Stomach (tissue), 9 donors: ENCODE measurements around the gene PIP4K2A. TPM values are rescaled to one million over a fixed set of nuclear protein-coding genes. Genes with fewer than 3 reads are reported as not detected.
"Not testable (repeated sequence)": the region's sequence is repeated elsewhere in the genome, so short reads cannot be mapped to it uniquely, and the experiment has no call there.

Experiments
- DNase-seq, 2 donors: peaks; one replicate each; pipeline versions ENCODE4 v3.0.0 to v3.0.0-alpha.2; 2013 to 2019
- H3K27ac ChIP-seq, 5 donors: fragments of 200-600 bp in 4 of 5; sonication (generic) in 4 of 5; one replicate each; pipeline ENCODE4 v1.5.1; 2013 to 2019; ENCODE audit warnings: mild to moderate bottlenecking in 1 of 5, moderate library complexity in 1 of 5
- H3K27me3 ChIP-seq, 3 donors: fragments of 200-600 bp; sonication (generic); one replicate each; pipeline ENCODE4 v1.5.1; 2017 to 2019; ENCODE audit warnings: mixed run types in 1 of 3
- H3K36me3 ChIP-seq, 4 donors: fragments of 200-600 bp; sonication (generic); 1 replicate in 3 of 4; 2 replicates in 1 of 4; pipeline ENCODE4 v1.5.1; 2016 to 2019
- H3K4me1 ChIP-seq, 4 donors: fragments of 200-600 bp; sonication (generic); one replicate each; pipeline ENCODE4 v1.5.1; 2016 to 2019
- H3K4me3 ChIP-seq, 4 donors: fragments of 200-600 bp; sonication (generic) in 3 of 4; one replicate each; pipeline ENCODE4 v1.5.1; 2016 to 2019; ENCODE audit warnings: mild to moderate bottlenecking in 1 of 4
- H3K9me3 ChIP-seq, 4 donors: fragments of 200-600 bp; sonication (generic); one replicate each; pipeline ENCODE4 v1.5.1; 2016 to 2019
- EP300 ChIP-seq: sonication (generic); formaldehyde crosslinking; IDR thresholded peaks from one replicate; pipeline ENCODE4 v1.6.1; 2017; ENCODE audit warnings: antibody characterized with exemption
- POLR2A ChIP-seq, 4 donors: fragments of 450-650 bp; IDR thresholded peaks; one replicate each; pipeline ENCODE4 v1.6.1; 2016; ENCODE audit warnings: antibody characterized with exemption in 4 of 4, control low read depth in 2 of 4, mild to moderate bottlenecking in 1 of 4, moderate library complexity in 1 of 4
- POLR2AphosphoS5 ChIP-seq, 3 donors: sonication (generic); formaldehyde crosslinking; IDR thresholded peaks; one replicate each; pipeline ENCODE4 v1.6.1; 2016; ENCODE audit warnings: antibody characterized with exemption in 3 of 3
- WGBS, 5 donors: extraction: QIAGEN DNeasy Blood & Tissue Kit in 3 of 5; methylation state at CpG; one replicate each; pipeline versions ENCODE4 v1.1.5 to v1.1.7; 2013 to 2018; 5-methylcytosine and 5-hydroxymethylcytosine counted together
- intact Hi-C: fragments of 100-400 bp; cut with DNase I; formaldehyde crosslinking; loops from one replicate; pipeline ENCODE4 v1.15.1; 2023; ENCODE audit warnings: low total_unique reads
- polyA plus RNA-seq, 3 donors: library from polyadenylated mRNA; stranded (reverse); fragments of 200-250 nt; gene quantifications; one replicate each; pipeline ENCODE4 v1.2.3, GENCODE V29; 2013
- total RNA-seq, 5 donors: library from RNA; depleted of rRNA; stranded (reverse); fragments of >200 nt; gene quantifications; one replicate each; pipeline versions ENCODE4 v1.1.0 to v1.2.3, GENCODE V29; 2014 to 2016
- TF ChIP-seq, protein P1 (sequence below), 7 experiments: fragments of 450-650 bp in 4 of 7; fragments of 200-600 bp in 3 of 7; sonication (generic) in 3 of 7; IDR thresholded peaks; one replicate each; pipeline ENCODE4 v1.5.1; 2016 to 2019; ENCODE audit warnings: antibody characterized with exemption in 7 of 7, control low read depth in 2 of 7, mild to moderate bottlenecking in 1 of 7
- donor health status: healthy with polysubstance abuse.
- donor health status: Bipolar disorder and iron deficiency.
- donor health status: healthy.

Gene PIP4K2A
- total and polyA plus RNA-seq, 8 donors = 6.7 to 61.3 (median 13.6) TPM

- H3K9me3 ChIP-seq = no peaks in the 10 kb centered on the region
- intact Hi-C loops = no loop called here
- H3K27ac ChIP-seq = no peak overlapping the region
- 88 to 94% (median 89%) methylated on average over 4 of the region's 4 CpGs for WGBS, 5 donors
- no peak for TF ChIP-seq POLR2AphosphoS5 (IDR thresholded peaks at IDR 0.05)
- TF ChIP-seq POLR2A (IDR thresholded peaks at IDR 0.05) = no peak
- TF ChIP-seq, protein P1, sequence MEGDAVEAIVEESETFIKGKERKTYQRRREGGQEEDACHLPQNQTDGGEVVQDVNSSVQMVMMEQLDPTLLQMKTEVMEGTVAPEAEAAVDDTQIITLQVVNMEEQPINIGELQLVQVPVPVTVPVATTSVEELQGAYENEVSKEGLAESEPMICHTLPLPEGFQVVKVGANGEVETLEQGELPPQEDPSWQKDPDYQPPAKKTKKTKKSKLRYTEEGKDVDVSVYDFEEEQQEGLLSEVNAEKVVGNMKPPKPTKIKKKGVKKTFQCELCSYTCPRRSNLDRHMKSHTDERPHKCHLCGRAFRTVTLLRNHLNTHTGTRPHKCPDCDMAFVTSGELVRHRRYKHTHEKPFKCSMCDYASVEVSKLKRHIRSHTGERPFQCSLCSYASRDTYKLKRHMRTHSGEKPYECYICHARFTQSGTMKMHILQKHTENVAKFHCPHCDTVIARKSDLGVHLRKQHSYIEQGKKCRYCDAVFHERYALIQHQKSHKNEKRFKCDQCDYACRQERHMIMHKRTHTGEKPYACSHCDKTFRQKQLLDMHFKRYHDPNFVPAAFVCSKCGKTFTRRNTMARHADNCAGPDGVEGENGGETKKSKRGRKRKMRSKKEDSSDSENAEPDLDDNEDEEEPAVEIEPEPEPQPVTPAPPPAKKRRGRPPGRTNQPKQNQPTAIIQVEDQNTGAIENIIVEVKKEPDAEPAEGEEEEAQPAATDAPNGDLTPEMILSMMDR (IDR thresholded peaks at IDR 0.05) = no peak
- no peak for TF ChIP-seq EP300
- H3K36me3 ChIP-seq = no peaks in the 10 kb centered on the region
- no peak overlapping the region for H3K4me3 ChIP-seq
- no peaks in the 10 kb centered on the region for H3K27me3 ChIP-seq
- no peak for DNase-seq
- no peaks in the 10 kb centered on the region for H3K4me1 ChIP-seq
Measured at GRCh38 chr10:22754296-22754695, 39.9 kb upstream of the PIP4K2A start.

- TF ChIP-seq POLR2AphosphoS5 (IDR thresholded peaks at IDR 0.05) = no peak
- TF ChIP-seq, protein P1 (IDR thresholded peaks at IDR 0.05) = no peak
- TF ChIP-seq EP300 = no peak
- no peak for TF ChIP-seq POLR2A (IDR thresholded peaks at IDR 0.05)
- Histone ChIP-seq H3K4me3 (no peak overlapping the region), H3K36me3 (no peaks in the 10 kb centered on the region), H3K27me3 (no peaks in the 10 kb centered on the region), H3K4me1 (no peaks in the 10 kb centered on the region), H3K27ac (no peak overlapping the region), H3K9me3 (no peaks in the 10 kb centered on the region)
- DNase-seq = no peak
- intact Hi-C loops = no loop called here
- WGBS, 5 donors = 27 to 59% (median 54%) methylated on average over 3 of the region's 3 CpGs
Measured at GRCh38 chr10:22753786-22754185, 39.4 kb upstream of the PIP4K2A start.

- no peak for DNase-seq
- intact Hi-C loops = no loop called here
- Histone ChIP-seq H3K4me1 (no peaks in the 10 kb centered on the region), H3K4me3 (no peak overlapping the region), H3K36me3 (no peaks in the 10 kb centered on the region), H3K27me3 (no peaks in the 10 kb centered on the region), H3K27ac (no peak overlapping the region), H3K9me3 (no peaks in the 10 kb centered on the region)
- TF ChIP-seq POLR2AphosphoS5 (IDR thresholded peaks at IDR 0.05) (no peak), EP300 (no peak), POLR2A (IDR thresholded peaks at IDR 0.05) (no peak)
- TF ChIP-seq, protein P1 (IDR thresholded peaks at IDR 0.05) = no peak
- 70 to 80% (median 79%) methylated on average over 2 of the region's 2 CpGs for WGBS, 5 donors
Measured at GRCh38 chr10:22752272-22752889, 38.0 kb upstream of the PIP4K2A start.

DNA sequence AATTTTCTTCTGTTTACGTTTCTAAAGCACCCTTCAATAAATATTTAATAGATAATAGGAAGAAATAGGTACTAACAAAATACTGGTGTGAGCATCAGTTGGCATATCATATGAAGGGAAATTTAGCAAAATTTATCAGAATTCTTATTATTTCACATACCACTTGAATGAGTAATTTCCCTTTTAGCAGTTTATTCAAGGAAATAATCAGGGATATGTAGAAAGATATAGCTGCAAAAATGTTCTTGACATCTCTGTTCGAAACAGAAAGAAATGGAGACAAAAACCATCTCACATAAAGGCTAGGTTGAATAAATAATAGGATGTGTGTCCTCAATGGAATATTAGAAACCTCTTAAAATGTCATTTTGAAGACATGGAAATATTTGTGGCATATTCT is 35.8 kb upstream of the PIP4K2A start:
- Histone ChIP-seq H3K27me3 (no peaks in the 10 kb centered on the region), H3K9me3 (no peaks in the 10 kb centered on the region), H3K4me1 (no peaks in the 10 kb centered on the region), H3K4me3 (no peak overlapping the region), H3K27ac (no peak overlapping the region), H3K36me3 (no peaks in the 10 kb centered on the region)
- DNase-seq = no peak
- 76 to 87% (median 84%) methylated on average over 2 of the region's 2 CpGs for WGBS, 5 donors
- TF ChIP-seq EP300 (no peak), POLR2AphosphoS5 (IDR thresholded peaks at IDR 0.05) (no peak), POLR2A (IDR thresholded peaks at IDR 0.05) (no peak)
- TF ChIP-seq, protein P1 (IDR thresholded peaks at IDR 0.05) = no peak
- intact Hi-C loops = no loop called here

GRCh38 chr10:22744858-22745257 is 30.5 kb upstream of the PIP4K2A start:
- H3K27ac ChIP-seq, DNase-seq, H3K9me3 ChIP-seq, H3K27me3 ChIP-seq, H3K36me3 ChIP-seq, H3K4me1 ChIP-seq, H3K4me3 ChIP-seq, intact Hi-C loops: not testable (repeated sequence)
- WGBS, 5 donors = 72 to 95% (median 92%) methylated on average over 2 of the region's 2 CpGs
